Loucy (cell line): ENCODE data around the gene EFL1.

ENCODE experiments used
- H2AFZ ChIP-seq: fragments of 200-600 bp; sonication (generic); 2 replicates; pipeline ENCODE4 v1.6.0; 2016; ENCODE audit warnings: antibody characterized with exemption, mild to moderate bottlenecking, low read length, moderate library complexity
- H3F3A ChIP-seq: fragments of 200-600 bp; 2 replicates; pipeline ENCODE4 v1.6.0; 2016; ENCODE audit warnings: antibody characterized with exemption, low read depth, mild to moderate bottlenecking
- H3K27me3 ChIP-seq: fragments of 200-600 bp; sonication (generic); 2 replicates; pipeline ENCODE4 v1.6.1; 2014; ENCODE audit warnings: low read length, mild to moderate bottlenecking; ENCODE audit not compliant: insufficient read depth, poor library complexity, severe bottlenecking
- H3K36me3 ChIP-seq: fragments of 200-600 bp; sonication (generic); 2 replicates; pipeline ENCODE4 v1.6.1; 2016; ENCODE audit warnings: low read length; ENCODE audit not compliant: insufficient read depth
- H3K4me1 ChIP-seq: fragments of 200-600 bp; sonication (generic); 2 replicates; pipeline ENCODE4 v1.5.1; 2014; ENCODE audit warnings: low read length, mild to moderate bottlenecking; ENCODE audit not compliant: insufficient read depth, poor library complexity, severe bottlenecking
- H3K4me2 ChIP-seq: fragments of 200-600 bp; sonication (generic); 2 replicates; pipeline ENCODE4 v1.6.0; 2014; ENCODE audit warnings: antibody characterized with exemption, low read length, low read depth, mild to moderate bottlenecking; ENCODE audit not compliant: poor library complexity, severe bottlenecking
- H3K4me3 ChIP-seq: fragments of 200-600 bp; sonication (generic); 2 replicates; pipeline ENCODE4 v1.5.1; 2014; ENCODE audit warnings: low read length, mild to moderate bottlenecking, mixed read lengths; ENCODE audit not compliant: poor library complexity, severe bottlenecking
- H3K79me2 ChIP-seq: fragments of 200-600 bp; sonication (generic); 2 replicates; pipeline ENCODE4 v1.6.1; 2014; ENCODE audit warnings: low read length; ENCODE audit not compliant: insufficient read depth
- H3K9ac ChIP-seq: fragments of 200-600 bp; sonication (generic); 2 replicates; pipeline ENCODE4 v1.6.0; 2014; ENCODE audit warnings: mild to moderate bottlenecking, low read depth, low read length, moderate library complexity; ENCODE audit not compliant: poor library complexity, severe bottlenecking
- H3K9me2 ChIP-seq: fragments of 200-600 bp; sonication (generic); replicated peaks from 2 replicates; pipeline ENCODE4 v1.6.1; 2016; ENCODE audit warnings: low read depth, low read length, mixed read lengths
- H3K9me3 ChIP-seq: fragments of 200-600 bp; sonication (generic); 2 replicates; pipeline ENCODE4 v1.6.1; 2014; ENCODE audit warnings: mild to moderate bottlenecking, antibody characterized with exemption, low read length, low read depth; ENCODE audit not compliant: insufficient read depth
- H4K20me1 ChIP-seq: fragments of 200-600 bp; sonication (generic); 2 replicates; pipeline ENCODE4 v1.6.0; 2014; ENCODE audit warnings: antibody characterized with exemption, low read length, mild to moderate bottlenecking; ENCODE audit not compliant: insufficient read depth, poor library complexity, severe bottlenecking
- EZH2phosphoT487 ChIP-seq: fragments of 200-600 bp; IDR thresholded peaks from 2 replicates; pipeline ENCODE4 v1.6.1; 2018; ENCODE audit warnings: antibody characterized with exemption, mild to moderate bottlenecking, moderate library complexity, borderline replicate concordance
- TF ChIP-seq, protein P1 (sequence below): fragments of 200-600 bp; sonication (generic); conservative IDR thresholded peaks from 2 replicates; pipeline ENCODE4 v1.5.1; 2014; ENCODE audit warnings: mild to moderate bottlenecking, antibody characterized with exemption, low read length

Gene EFL1

DNA sequence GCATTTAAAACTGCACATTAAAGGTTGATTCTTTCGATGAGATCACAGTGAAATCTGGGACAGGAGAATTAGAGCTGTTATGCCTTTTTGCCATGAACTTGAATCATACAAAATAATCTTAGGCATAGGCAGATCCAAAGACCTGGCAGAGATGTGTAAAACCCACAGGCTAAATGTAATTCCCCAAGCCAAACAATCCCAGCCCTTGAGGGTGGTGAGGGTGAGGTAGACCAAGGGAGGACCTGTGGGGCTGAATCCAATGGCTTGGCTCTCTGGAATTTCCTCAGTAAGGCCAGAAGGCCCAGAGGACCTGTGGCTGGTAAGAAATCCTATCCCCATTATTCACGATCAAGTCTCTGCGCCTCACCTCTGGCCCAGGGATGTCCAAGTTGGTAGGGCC, 136.2 kb downstream of the EFL1 start:
- Histone ChIP-seq H3K27me3 (no peaks in the 10 kb centered on the region), H3K4me2 (no peak overlapping the region), H2AFZ (no peak overlapping the region), H3K9ac (no peak overlapping the region), H4K20me1 (no peaks in the 10 kb centered on the region), H3K4me3 (no peak overlapping the region), H3K9me3 (no peaks in the 10 kb centered on the region), H3K4me1 (peaks cover 14% of the 10 kb centered on the region), H3K36me3 (peaks cover 9% of the 10 kb centered on the region; the same call in 1 of the 2 replicates), H3F3A (peaks cover 4% of the 10 kb centered on the region; the same call in 1 of the 2 replicates), H3K79me2 (no peaks in the 10 kb centered on the region), H3K9me2 (no peaks in the 10 kb centered on the region)
- no peak for TF ChIP-seq EZH2phosphoT487
- TF ChIP-seq, protein P1, sequence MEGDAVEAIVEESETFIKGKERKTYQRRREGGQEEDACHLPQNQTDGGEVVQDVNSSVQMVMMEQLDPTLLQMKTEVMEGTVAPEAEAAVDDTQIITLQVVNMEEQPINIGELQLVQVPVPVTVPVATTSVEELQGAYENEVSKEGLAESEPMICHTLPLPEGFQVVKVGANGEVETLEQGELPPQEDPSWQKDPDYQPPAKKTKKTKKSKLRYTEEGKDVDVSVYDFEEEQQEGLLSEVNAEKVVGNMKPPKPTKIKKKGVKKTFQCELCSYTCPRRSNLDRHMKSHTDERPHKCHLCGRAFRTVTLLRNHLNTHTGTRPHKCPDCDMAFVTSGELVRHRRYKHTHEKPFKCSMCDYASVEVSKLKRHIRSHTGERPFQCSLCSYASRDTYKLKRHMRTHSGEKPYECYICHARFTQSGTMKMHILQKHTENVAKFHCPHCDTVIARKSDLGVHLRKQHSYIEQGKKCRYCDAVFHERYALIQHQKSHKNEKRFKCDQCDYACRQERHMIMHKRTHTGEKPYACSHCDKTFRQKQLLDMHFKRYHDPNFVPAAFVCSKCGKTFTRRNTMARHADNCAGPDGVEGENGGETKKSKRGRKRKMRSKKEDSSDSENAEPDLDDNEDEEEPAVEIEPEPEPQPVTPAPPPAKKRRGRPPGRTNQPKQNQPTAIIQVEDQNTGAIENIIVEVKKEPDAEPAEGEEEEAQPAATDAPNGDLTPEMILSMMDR: no peak

DNA sequence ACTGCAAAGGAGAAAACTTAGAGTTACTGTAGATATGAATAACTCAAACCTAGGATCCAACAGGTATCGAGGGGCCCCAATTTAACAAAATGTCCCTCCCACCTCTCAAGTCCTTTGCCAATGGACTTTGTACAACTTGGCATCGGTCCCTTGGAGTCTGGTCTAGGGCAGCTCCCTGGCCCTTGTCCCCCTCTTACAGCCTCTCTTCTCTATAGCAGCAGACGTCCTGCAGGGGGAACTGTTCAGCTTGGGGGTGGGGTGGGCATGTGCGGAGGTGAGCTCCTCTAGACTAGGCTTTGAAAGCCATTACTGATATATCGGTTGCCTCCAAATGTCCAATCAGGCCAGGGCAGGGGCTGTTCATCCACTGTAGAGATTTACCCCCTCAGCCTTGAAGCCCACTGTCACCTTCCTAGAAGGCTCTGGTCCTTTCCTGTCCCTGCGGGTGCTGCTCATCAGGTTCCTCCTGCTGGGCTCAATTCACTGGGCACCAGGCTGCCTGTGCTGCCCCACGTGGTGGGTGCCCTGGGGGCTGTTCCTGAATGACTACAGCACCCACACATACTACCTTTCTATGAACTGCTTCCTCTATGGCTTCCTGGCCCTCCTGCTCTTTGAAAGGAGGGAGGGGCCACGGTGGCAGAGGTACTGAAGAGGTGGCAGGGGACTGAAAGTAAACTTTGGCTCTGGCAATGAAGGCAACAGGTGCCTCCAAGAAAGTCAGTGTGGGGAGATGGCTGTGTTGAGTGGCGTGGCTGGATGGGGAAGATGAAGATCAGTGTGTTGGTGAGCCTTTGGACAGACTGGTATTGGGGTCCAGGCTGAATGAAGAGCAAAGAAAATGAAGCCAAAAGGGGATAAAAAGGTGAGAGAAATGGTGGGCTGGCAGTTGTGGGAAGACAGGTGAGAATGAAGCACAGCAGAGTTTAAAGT, 137.9 kb downstream of the EFL1 start:
- peaks cover 4% of the 10 kb centered on the region; the same call in 1 of the 2 replicates for H3F3A ChIP-seq
- H3K4me3 ChIP-seq: no peak overlapping the region
- H3K9ac ChIP-seq: no peak overlapping the region
- peaks cover 14% of the 10 kb centered on the region for H3K4me1 ChIP-seq
- H3K36me3 ChIP-seq: no peaks in the 10 kb centered on the region
- no peaks in the 10 kb centered on the region for H3K79me2 ChIP-seq
- H3K9me3 ChIP-seq: no peaks in the 10 kb centered on the region
- H2AFZ ChIP-seq: no peak overlapping the region
- H4K20me1 ChIP-seq: no peaks in the 10 kb centered on the region
- no peaks in the 10 kb centered on the region for H3K9me2 ChIP-seq
- H3K27me3 ChIP-seq: no peaks in the 10 kb centered on the region
- H3K4me2 ChIP-seq: no peak overlapping the region
- TF ChIP-seq EZH2phosphoT487: no peak
- TF ChIP-seq, protein P1: peak; percentile 42; the same call in 1 of the 2 replicates

DNA sequence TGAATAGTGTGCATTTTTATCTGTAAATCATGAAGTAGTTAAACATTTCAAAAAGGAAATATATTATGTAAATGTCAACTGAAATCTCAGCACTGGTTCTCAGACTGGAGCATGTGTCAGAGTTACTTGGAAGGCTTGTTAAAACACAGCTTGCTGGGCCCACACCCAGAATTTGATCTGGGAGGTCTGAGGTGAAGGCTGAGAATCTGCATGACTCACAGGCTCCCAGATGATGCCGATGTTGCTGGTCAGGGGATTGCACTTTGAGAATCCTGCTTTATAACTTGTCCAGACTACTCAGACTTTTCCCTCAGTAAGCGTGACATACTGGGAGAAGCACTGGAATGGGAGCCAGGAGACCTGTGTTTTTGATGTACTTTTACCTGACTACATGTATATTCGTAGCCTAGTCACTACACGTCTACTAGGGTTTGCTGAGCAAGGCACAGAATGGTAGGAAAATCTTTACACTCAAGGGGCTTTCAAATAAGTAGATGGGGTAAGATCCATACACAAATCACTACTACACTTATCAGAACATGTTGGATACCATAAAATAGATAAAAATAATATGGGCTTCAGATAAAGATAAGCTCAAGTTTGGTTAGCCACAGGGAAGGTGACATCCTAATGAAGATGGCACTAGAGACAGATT, 139.7 kb downstream of the EFL1 start:
- Histone ChIP-seq H3K4me3 (no peak overlapping the region), H3F3A (no peaks in the 10 kb centered on the region), H2AFZ (no peak overlapping the region), H3K9me3 (no peaks in the 10 kb centered on the region), H4K20me1 (no peaks in the 10 kb centered on the region), H3K9ac (no peak overlapping the region), H3K4me2 (no peak overlapping the region), H3K4me1 (peaks cover under 1% of the 10 kb centered on the region), H3K27me3 (no peaks in the 10 kb centered on the region), H3K79me2 (no peaks in the 10 kb centered on the region), H3K36me3 (no peaks in the 10 kb centered on the region), H3K9me2 (no peaks in the 10 kb centered on the region)
- TF ChIP-seq, protein P1: no peak
- TF ChIP-seq EZH2phosphoT487: no peak
